Stimulated activated memory B cell treated with anti-CD40 and anti-IgM and Interleukin-4, amounts not matched to agents 10 μg/mL and 1 μg/mL and 100 μg/mL, for 72 hours (primary cell): ENCODE data around the gene OR2A14.
"Not testable (repeated sequence)": the region's sequence is repeated elsewhere in the genome, so short reads cannot be mapped to it uniquely, and the experiment has no call there.

Experiments used
- ATAC-seq: fragments of 150-1000 bp; cut with Tn5 transposase; 2 replicates; pipeline ENCODE4 v1.10.0; 2021
- H3K27ac Mint-ChIP-seq: one replicate; pipeline ENCODE4 v1.8.0; 2022; ENCODE audit warnings: mild to moderate bottlenecking, mixed read lengths
- H3K27me3 Mint-ChIP-seq: one replicate; pipeline ENCODE4 v1.8.0; 2022; ENCODE audit warnings: mixed read lengths
- H3K36me3 Mint-ChIP-seq: one replicate; pipeline ENCODE4 v1.8.0; 2022; ENCODE audit warnings: mixed read lengths
- H3K4me1 Mint-ChIP-seq: one replicate; pipeline ENCODE4 v1.8.0; 2022; ENCODE audit warnings: mixed read lengths
- H3K4me3 Mint-ChIP-seq: one replicate; pipeline ENCODE4 v1.8.0; 2022; ENCODE audit warnings: mild to moderate bottlenecking, moderate library complexity, mixed read lengths
- H3K9me3 Mint-ChIP-seq: one replicate; pipeline ENCODE4 v1.8.0; 2022; ENCODE audit warnings: mixed read lengths

The OR2A14 gene

DNA sequence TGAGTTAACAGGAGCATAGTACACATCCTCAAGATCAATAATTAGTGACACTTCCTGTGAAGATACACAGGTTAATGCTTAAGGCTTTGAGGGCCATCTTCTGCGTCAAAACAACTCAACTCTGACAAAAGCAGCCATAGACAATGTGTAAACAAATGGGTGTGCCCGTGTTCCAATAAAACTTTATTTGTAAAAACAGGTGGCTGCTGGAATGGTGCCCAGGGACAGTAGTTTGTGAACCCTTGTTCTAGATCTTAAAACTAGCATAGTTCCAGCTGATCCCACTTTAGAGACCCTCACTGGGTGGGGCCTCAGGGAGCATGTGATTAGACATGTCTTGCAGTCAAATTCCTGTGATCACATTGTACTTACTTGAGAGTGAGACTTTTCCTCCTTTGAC, 7.8 kb downstream of the OR2A14 start:
- no peak for ATAC-seq
- H3K36me3 Mint-ChIP-seq = no peaks in the 10 kb centered on the region
- H3K27me3 Mint-ChIP-seq = peaks cover 8% of the 10 kb centered on the region
- no peaks in the 10 kb centered on the region for H3K4me1 Mint-ChIP-seq
- H3K9me3 Mint-ChIP-seq = no peaks in the 10 kb centered on the region
- no peak overlapping the region for H3K27ac Mint-ChIP-seq
- no peak overlapping the region for H3K4me3 Mint-ChIP-seq

DNA sequence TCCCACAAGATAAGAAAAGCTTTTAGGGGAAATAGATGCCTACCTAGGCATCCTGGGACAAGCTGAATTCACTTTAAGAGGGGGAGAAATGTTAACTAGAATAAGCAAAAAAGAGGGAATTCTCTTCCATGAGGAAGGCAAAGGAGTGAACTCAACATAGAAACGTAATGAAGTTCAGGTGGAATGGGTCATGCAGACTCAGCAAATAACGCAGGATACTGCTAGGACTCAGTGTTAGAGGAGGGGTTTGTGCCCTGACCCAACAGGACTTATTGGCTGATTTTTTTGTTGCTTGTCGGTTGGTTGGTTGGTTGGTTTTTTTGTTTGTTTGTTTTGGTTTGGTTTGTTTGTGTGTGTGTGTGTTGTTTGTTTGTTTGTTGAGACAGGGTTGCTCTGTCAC, 9.3 kb downstream of the OR2A14 start:
- no peak for ATAC-seq
- Mint-ChIP-seq H3K4me1 (no peaks in the 10 kb centered on the region), H3K9me3 (no peaks in the 10 kb centered on the region), H3K27ac (no peak overlapping the region), H3K4me3 (no peak overlapping the region), H3K27me3 (peaks cover 8% of the 10 kb centered on the region), H3K36me3 (no peaks in the 10 kb centered on the region)

DNA sequence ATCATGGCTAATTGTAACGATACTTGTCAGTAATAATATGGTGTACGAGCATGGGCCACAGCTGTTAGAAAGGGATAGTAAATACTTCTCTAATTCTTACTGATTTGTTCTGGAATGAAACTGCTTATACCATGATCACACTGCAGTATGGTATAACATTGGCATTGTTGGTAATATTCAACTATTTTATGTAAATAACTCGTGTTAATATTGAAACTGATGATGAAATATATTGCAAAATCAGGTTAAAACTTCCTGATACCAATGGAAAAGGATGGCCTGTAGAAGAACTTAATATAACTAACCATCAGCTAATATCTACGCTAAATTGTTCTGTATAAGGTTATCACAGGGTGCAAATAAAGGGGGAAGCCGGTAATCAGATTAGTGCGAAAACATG, 10.3 kb downstream of the OR2A14 start:
- no peaks in the 10 kb centered on the region for H3K9me3 Mint-ChIP-seq
- no peak overlapping the region for H3K27ac Mint-ChIP-seq
- peaks cover 8% of the 10 kb centered on the region for H3K27me3 Mint-ChIP-seq
- no peak for ATAC-seq
- no peaks in the 10 kb centered on the region for H3K4me1 Mint-ChIP-seq
- no peak overlapping the region for H3K4me3 Mint-ChIP-seq
- H3K36me3 Mint-ChIP-seq = no peaks in the 10 kb centered on the region

DNA sequence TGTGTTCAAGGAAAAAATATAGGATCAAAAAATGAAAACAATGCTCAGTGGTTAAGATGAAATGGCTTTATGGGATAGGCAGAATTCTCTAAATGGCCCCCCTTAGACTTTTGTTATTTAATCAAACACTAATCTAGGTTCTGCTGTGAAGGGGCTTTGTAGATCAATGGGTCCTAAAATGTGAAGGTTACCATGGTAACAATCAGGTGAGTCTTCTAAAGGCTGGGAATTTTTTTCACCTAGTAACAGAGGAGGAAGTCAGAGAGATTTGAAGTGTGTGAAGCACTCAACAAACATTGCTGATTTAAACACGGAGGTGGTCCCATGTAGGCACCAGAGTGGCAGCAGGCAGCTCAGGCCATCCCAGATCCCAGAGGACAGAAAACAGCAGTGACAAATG, 11.1 kb downstream of the OR2A14 start:
- Mint-ChIP-seq H3K4me1 (no peaks in the 10 kb centered on the region), H3K4me3 (no peak overlapping the region), H3K36me3 (no peaks in the 10 kb centered on the region), H3K9me3 (no peaks in the 10 kb centered on the region), H3K27me3 (peaks cover 8% of the 10 kb centered on the region), H3K27ac (no peak overlapping the region)
- no peak for ATAC-seq

DNA sequence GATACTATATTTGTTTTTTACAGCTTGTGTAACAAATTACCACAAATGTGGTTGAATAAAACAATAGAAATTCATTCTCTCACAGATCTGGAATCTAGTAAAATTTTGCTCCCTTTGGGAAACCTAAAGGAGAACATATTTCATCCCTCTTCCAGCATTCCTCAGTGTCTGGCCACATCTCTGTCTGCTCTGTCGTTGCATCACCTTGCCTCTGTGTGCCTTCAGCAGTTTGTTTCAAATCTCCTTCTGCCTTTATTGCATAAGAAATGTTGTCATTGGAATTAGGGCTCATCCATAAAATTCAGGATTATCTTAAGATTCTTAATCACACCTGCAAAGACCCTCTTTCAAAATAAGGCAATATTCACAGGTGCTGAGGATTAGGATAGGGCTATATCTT, 14.5 kb downstream of the OR2A14 start:
- no peak overlapping the region for H3K27ac Mint-ChIP-seq

DNA sequence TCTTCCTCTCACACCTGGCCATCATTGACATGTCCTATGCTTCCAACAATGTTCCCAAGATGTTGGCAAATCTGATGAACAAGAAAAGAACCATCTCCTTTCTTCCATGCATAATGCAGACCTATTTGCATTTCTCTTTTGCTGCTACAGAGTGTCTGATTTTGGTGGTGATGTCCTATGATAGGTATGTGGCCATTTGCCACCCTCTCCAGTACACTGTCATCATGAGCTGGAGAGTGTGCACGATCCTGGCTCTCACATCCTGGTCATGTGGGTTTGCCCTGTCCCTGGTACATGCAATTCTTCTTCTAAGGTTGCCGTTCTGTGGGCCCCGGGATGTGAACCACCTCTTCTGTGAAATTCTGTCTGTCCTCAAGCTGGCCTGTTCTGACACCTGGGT, 19.2 kb downstream of the OR2A14 start:
- Mint-ChIP-seq H3K27me3 (no peaks in the 10 kb centered on the region), H3K4me1 (no peaks in the 10 kb centered on the region), H3K27ac (no peak overlapping the region), H3K36me3 (no peaks in the 10 kb centered on the region), H3K9me3 (peaks cover 7% of the 10 kb centered on the region), H3K4me3 (no peak overlapping the region)
- ATAC-seq = no peak

More for the DNA sequence above, 14.5 kb downstream of the OR2A14 start:
- no peaks in the 10 kb centered on the region for H3K4me1 Mint-ChIP-seq
- no peak overlapping the region for H3K4me3 Mint-ChIP-seq
- H3K27me3 Mint-ChIP-seq = no peaks in the 10 kb centered on the region
- ATAC-seq = no peak
- H3K36me3 Mint-ChIP-seq = no peaks in the 10 kb centered on the region
- peaks cover 2% of the 10 kb centered on the region for H3K9me3 Mint-ChIP-seq

DNA sequence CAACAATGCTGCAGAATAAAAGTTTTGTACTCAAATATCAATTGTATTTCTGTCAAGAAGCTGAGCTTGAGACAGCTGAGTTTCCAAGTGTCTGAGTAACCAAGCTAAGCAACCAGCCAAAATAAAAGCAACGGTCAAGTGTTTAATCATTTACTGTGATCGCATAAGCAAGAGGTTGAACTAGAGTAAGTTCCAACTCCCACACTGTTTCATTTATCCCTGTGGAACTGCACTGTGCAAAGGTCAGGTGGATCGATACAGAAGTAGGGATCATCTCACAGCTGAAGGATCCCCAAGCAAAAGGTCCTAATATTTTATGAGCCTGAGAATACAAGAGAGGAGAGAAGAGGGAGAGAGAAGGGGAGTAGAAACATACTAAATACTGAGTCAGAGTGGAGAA, 21.4 kb downstream of the OR2A14 start:
- H3K27ac Mint-ChIP-seq = no peak overlapping the region
- no peaks in the 10 kb centered on the region for H3K27me3 Mint-ChIP-seq
- H3K36me3 Mint-ChIP-seq = peaks cover 13% of the 10 kb centered on the region
- H3K4me1 Mint-ChIP-seq = no peaks in the 10 kb centered on the region
- H3K9me3 Mint-ChIP-seq = peaks cover 23% of the 10 kb centered on the region
- no peak for ATAC-seq
- no peak overlapping the region for H3K4me3 Mint-ChIP-seq

DNA sequence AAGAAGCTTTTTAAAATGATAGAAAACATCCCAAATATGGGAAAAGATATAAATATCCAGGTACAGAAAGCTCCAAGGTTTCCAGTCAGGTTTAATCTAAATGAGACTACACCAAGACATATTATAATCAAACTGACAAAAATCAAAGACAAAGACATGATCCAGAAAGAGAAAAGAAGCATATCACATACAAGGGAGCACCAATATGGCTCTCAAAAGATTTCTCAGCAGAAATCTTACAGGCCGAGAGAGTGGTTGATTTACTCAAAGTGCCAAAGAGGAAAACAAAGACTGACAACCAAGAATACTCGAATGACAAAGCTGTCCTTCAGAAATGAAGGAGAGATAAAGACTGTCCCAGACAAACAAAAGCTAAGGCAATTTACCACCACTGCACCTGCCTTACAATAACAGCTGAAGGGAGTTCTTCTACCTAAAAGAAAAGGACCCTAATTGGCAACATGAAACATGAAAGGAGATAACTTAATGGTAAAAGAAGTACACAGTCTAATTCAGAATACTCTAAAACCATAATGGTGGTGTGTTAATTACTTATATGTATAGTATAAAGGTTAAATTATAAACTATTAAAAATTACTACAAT, 25.4 kb downstream of the OR2A14 start:
- no peak for ATAC-seq
- Mint-ChIP-seq H3K4me1 (no peaks in the 10 kb centered on the region), H3K4me3 (no peak overlapping the region), H3K9me3 (peaks cover 25% of the 10 kb centered on the region), H3K27ac (no peak overlapping the region), H3K36me3 (peaks cover 13% of the 10 kb centered on the region), H3K27me3 (peaks cover 19% of the 10 kb centered on the region)

DNA sequence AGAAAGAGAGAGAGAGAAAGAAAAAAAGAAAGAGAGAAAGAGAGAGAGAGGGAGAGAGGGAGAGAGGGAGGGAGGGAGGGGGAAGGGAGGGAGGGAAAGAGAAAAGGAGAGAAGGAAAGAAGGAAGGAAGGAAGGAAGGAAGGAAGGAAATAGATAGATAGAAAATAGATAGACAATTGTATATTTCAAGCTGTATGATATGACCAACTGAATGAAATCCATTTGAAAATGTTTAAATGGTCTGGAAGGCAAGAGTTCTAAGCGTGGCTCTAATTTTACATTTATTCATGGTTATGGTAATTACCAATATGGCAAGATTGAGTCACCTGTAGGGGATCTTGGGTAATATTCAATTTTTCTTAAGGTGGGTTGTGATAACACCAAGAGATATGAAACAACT, 35.9 kb downstream of the OR2A14 start:
- Mint-ChIP-seq H3K27me3 (peaks cover 18% of the 10 kb centered on the region), H3K27ac (no peak overlapping the region), H3K4me3 (no peak overlapping the region), H3K4me1 (no peaks in the 10 kb centered on the region), H3K9me3 (no peaks in the 10 kb centered on the region), H3K36me3 (no peaks in the 10 kb centered on the region)
- no peak for ATAC-seq

DNA sequence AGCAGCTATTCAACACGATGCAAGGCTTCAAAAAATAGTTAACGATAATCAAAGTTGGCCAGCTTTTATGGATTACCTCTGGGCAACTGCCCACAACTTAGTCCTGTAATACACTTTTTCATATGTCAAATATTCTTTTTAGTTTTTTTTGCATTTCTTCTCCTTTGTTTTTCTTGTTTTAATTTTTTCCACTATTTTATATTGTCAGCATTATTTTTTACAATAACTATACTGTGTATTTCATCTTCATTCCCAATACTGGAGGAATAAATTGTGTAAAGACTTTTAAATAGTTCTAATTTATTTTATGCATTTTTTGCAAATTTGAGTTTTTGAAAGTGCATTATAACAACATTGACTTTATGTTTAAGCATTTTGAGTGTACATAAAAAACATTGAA, 41.8 kb downstream of the OR2A14 start:
- no peaks in the 10 kb centered on the region for H3K27me3 Mint-ChIP-seq
- H3K4me3 Mint-ChIP-seq = no peak overlapping the region
- no peaks in the 10 kb centered on the region for H3K36me3 Mint-ChIP-seq
- ATAC-seq = no peak
- peaks cover 2% of the 10 kb centered on the region for H3K9me3 Mint-ChIP-seq
- H3K4me1 Mint-ChIP-seq = no peaks in the 10 kb centered on the region
- no peak overlapping the region for H3K27ac Mint-ChIP-seq

DNA sequence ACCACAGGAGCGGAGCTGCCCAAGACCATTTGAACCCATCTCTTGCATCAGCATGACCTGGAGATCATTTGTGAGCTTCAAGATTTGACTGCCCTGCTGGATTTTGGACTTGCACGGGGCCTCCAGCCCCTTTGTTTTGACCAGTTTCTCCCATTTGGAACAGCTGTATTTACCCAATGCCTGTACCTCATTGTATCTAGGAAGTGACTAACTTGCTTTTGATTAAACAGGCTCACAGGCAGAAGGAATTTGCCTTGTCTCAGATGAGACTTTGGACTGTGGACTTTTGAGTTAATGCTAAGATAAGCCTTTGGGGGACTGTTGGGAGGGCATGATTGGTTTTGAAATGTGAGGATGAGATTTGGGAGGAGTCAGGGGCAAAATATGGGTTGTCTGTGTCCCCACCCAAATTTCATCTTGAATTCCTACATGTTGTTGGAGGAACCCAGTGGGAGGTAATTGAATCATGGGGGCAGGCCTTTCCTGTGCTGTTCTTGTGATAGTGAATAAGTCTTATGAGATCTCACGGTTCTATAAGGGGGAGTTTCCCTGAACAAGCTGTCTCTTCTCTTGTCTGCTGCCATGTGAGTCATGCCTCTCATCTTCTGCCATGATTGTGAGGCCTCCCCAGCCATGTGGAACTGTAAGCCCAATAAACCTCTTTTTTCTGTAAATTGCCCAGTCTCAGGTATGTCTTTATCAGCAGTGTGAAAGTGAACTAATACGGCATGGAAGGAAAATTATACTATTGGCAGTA, 48.8 kb downstream of the OR2A14 start:
- not testable (repeated sequence) for H3K27ac Mint-ChIP-seq, H3K36me3 Mint-ChIP-seq, H3K27me3 Mint-ChIP-seq, ATAC-seq, H3K4me3 Mint-ChIP-seq, H3K4me1 Mint-ChIP-seq, H3K9me3 Mint-ChIP-seq

DNA sequence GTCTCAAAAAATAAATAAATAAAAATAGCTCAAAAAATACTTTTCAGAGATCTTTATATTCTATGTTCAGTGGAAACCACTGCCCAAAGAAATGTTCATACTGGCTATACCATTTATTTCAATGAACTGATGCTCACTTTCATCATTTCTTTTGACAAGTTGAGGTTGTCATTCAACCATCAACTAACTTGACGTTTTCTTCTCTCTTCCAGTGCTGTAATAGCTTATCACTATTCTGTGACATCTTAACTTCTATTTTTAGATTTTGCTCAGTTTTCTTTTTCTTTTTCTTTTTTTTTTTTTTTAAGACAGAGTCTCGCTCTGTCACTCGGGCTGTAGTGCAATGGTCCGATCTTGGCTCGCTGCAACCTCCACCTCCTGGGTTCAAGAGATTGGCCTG, 51.6 kb downstream of the OR2A14 start:
- no peak overlapping the region for H3K27ac Mint-ChIP-seq
- no peak overlapping the region for H3K4me3 Mint-ChIP-seq
- peaks cover 6% of the 10 kb centered on the region for H3K4me1 Mint-ChIP-seq
- no peaks in the 10 kb centered on the region for H3K36me3 Mint-ChIP-seq
- H3K9me3 Mint-ChIP-seq = peaks cover 6% of the 10 kb centered on the region
- no peaks in the 10 kb centered on the region for H3K27me3 Mint-ChIP-seq
- ATAC-seq = no peak

DNA sequence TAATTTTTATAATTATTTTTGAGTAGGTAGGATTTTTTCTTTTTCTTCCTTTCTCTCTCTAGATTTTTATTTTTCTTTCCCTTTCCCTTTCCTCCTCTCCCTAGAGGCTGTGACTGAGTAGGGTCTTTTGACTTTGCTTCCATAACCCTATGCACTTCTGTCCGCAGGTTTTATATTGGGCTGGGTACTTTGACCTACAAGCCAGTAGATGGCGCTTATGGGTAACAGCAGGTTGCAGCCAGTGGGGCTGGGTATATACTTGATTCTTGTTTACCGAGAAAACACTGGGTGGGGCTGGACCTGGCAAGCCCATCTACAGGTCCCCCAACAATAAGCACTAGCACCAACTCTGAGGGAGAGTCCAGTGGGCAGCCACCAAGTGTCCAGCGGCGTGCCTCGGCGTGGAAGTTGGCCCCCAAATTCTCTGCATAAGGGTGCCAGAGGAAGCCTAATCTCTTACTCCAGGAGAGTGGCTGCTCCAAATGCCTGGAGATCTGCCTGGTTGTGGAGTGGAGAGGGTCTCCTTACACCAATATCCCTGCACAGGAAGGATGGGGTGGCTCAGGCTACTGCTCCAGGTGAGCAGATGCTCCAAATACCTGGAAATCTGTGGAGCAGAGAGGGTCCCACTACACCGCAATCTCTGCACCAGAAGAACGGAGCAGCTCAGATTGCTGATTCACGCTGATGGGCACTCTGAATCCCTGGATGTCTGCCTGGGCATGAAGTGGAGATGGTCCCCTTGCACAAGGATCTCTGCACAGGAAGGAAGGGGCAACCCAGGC, 55.6 kb downstream of the OR2A14 start:
- not testable (repeated sequence) for H3K27me3 Mint-ChIP-seq, H3K4me1 Mint-ChIP-seq, H3K9me3 Mint-ChIP-seq, H3K4me3 Mint-ChIP-seq, H3K36me3 Mint-ChIP-seq, H3K27ac Mint-ChIP-seq
- ATAC-seq = peak; percentile 79

DNA sequence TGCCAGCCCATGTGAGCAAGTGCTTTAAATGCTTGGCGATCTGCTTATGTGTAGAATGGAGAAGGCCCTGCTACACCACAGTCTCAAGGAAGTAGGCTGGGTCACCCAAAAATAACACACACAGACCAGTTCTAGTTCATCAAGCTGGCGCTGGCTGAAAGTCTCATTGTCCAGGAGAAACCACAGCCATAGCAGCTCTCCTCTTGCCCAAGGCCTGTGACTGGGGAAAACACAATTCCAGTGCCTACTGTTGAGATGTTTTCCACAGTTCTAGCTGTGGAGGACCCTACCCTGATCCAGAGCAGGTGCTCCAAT, 56.1 kb downstream of the OR2A14 start:
- not testable (repeated sequence) for H3K4me3 Mint-ChIP-seq, H3K27me3 Mint-ChIP-seq, H3K36me3 Mint-ChIP-seq, H3K4me1 Mint-ChIP-seq, H3K9me3 Mint-ChIP-seq, H3K27ac Mint-ChIP-seq, ATAC-seq
